IMR-90 (cell line): Measurements from ENCODE around the gene LGALS4. TPM values are rescaled to one million over a fixed set of nuclear protein-coding genes. Genes with fewer than 3 reads are reported as not detected.
A peak's percentile ranks its signal among the peaks of the same experiment; 100 is the strongest.

Experiments used
- ATAC-seq: fragments of 200-7000 bp; cut with Tn5 transposase; 2 replicates; pipeline ENCODE4 v1.9.1; 2020; ENCODE audit warnings: low read depth, mild to moderate bottlenecking, moderate library complexity
- BruUV-seq: library from RNA; stranded (reverse); fragments of 400-500 nt; replicated peaks from 2 replicates; lab custom pipeline; 2021; lab: Mats Ljungman, UMichigan
- CTCF ChIA-PET: fragments of 300-600 bp; formaldehyde crosslinking; extraction: SDS; loops from one replicate; lab custom pipeline; 2021; ENCODE audit warnings: antibody characterized with exemption; lab: Yijun Ruan, JAX
- POLR2A ChIA-PET: fragments of 300-600 bp; sonication (Branson Sonifier 250); formaldehyde crosslinking; loops from one replicate; lab custom pipeline; 2022; ENCODE audit warnings: antibody characterized with exemption; ENCODE audit not compliant: unreplicated experiment; lab: Charles Lee
- DNase-seq: peaks from one replicate; pipeline ENCODE4 v3.0.0; 2013
- H2AFZ ChIP-seq: replicated peaks from 2 replicates; pipeline ENCODE3; 2013; ENCODE audit warnings: low read length, mild to moderate bottlenecking; ENCODE audit not compliant: poor library complexity
- H2AK5ac ChIP-seq: 2 replicates; pipeline ENCODE4 v1.6.1; 2013; ENCODE audit warnings: low read depth, low read length, inconsistent platforms
- H2AK9ac ChIP-seq: replicated peaks from 2 replicates; pipeline ENCODE3; 2013; ENCODE audit warnings: mild to moderate bottlenecking, low read depth, low read length, moderate library complexity; ENCODE audit not compliant: poor library complexity
- H2BK120ac ChIP-seq: 2 replicates; pipeline ENCODE4 v1.6.1; 2013; ENCODE audit warnings: low read depth, low read length, inconsistent platforms
- H2BK15ac ChIP-seq: 3 replicates; pipeline ENCODE4 v1.6.1; 2013; ENCODE audit warnings: low read depth, low read length, inconsistent platforms
- H2BK20ac ChIP-seq: 2 replicates; pipeline ENCODE4 v1.6.1; 2013; ENCODE audit warnings: low read depth, mild to moderate bottlenecking, inconsistent platforms, low read length, moderate library complexity
- H2BK5ac ChIP-seq: 2 replicates; pipeline ENCODE4 v1.6.1; 2013; ENCODE audit warnings: mild to moderate bottlenecking, low read depth, low read length, inconsistent platforms; ENCODE audit not compliant: poor library complexity, severe bottlenecking
- H3K14ac ChIP-seq: replicated peaks from 2 replicates; pipeline ENCODE4 v1.6.1; 2013; ENCODE audit warnings: low read depth, low read length, inconsistent platforms
- H3K18ac ChIP-seq: 2 replicates; pipeline ENCODE4 v1.6.1; 2013; ENCODE audit warnings: low read depth, low read length, control low read depth
- H3K23ac ChIP-seq: 2 replicates; pipeline ENCODE4 v1.6.1; 2013; ENCODE audit warnings: low read depth, low read length, inconsistent platforms
- H3K27ac ChIP-seq: 2 replicates; pipeline ENCODE4 v1.5.1; 2013; ENCODE audit warnings: mild to moderate bottlenecking, control low read depth, low read length; ENCODE audit not compliant: insufficient read depth
- H3K27me3 ChIP-seq: 2 replicates; pipeline ENCODE4 v1.6.1; 2013; ENCODE audit warnings: low read length; ENCODE audit not compliant: control insufficient read depth, insufficient read depth
- H3K36me3 ChIP-seq: 2 replicates; pipeline ENCODE4 v1.6.1; 2013; ENCODE audit warnings: low read length, mixed read lengths; ENCODE audit not compliant: control insufficient read depth, insufficient read depth
- H3K4ac ChIP-seq: 2 replicates; pipeline ENCODE4 v1.6.1; 2013; ENCODE audit warnings: low read depth, low read length, inconsistent platforms
- H3K4me1 ChIP-seq: 2 replicates; pipeline ENCODE4 v1.6.1; 2013; ENCODE audit warnings: low read length, mixed read lengths; ENCODE audit not compliant: control insufficient read depth, insufficient read depth
- H3K4me2 ChIP-seq: 2 replicates; pipeline ENCODE4 v1.6.1; 2013; ENCODE audit warnings: low read depth, mild to moderate bottlenecking, control low read depth, low read length, moderate library complexity
- H3K4me3 ChIP-seq: 2 replicates; pipeline ENCODE4 v1.5.1; 2013; ENCODE audit warnings: low read depth, mild to moderate bottlenecking, control low read depth, low read length, moderate library complexity; ENCODE audit not compliant: insufficient read depth
- H3K56ac ChIP-seq: 2 replicates; pipeline ENCODE4 v1.6.1; 2013; ENCODE audit warnings: low read length, inconsistent platforms; ENCODE audit not compliant: insufficient read depth; ENCODE audit errors: extremely low read depth
- H3K79me1 ChIP-seq, 2 experiments: 2 replicates each; pipeline ENCODE4 v1.6.1; 2013; ENCODE audit warnings: low read length in 2 of 2, inconsistent platforms in 1 of 2, low read depth in 1 of 2
- H3K9ac ChIP-seq: 2 replicates; pipeline ENCODE4 v1.6.1; 2013; ENCODE audit warnings: low read depth, low read length, control low read depth
- H3K9me1 ChIP-seq: 2 replicates; pipeline ENCODE4 v1.6.1; 2013; ENCODE audit warnings: low read length, inconsistent platforms; ENCODE audit not compliant: insufficient read depth
- H3K9me3 ChIP-seq: 2 replicates; pipeline ENCODE4 v1.6.1; 2013; ENCODE audit warnings: low read length; ENCODE audit not compliant: control insufficient read depth, insufficient read depth
- H4K20me1 ChIP-seq: 2 replicates; pipeline ENCODE4 v1.6.1; 2013; ENCODE audit warnings: low read length, inconsistent platforms; ENCODE audit not compliant: insufficient read depth
- H4K5ac ChIP-seq: 2 replicates; pipeline ENCODE4 v1.6.1; 2013; ENCODE audit warnings: mild to moderate bottlenecking, low read depth, low read length, control low read depth
- H4K8ac ChIP-seq, 2 experiments: 2 replicates each; pipeline ENCODE4 v1.6.1; 2013; ENCODE audit warnings: low read depth in 2 of 2, low read length in 2 of 2, control low read depth in 1 of 2, inconsistent platforms in 1 of 2
- H4K91ac ChIP-seq: 2 replicates; pipeline ENCODE4 v1.6.1; 2013; ENCODE audit warnings: low read depth, low read length, inconsistent platforms; ENCODE audit not compliant: insufficient read depth
- MAFK ChIP-seq: IDR thresholded peaks from 2 replicates; pipeline ENCODE4 v1.6.1; 2012; ENCODE audit warnings: low read depth, low read length, improper control_type of control experiment
- MXI1 ChIP-seq: IDR thresholded peaks from 2 replicates; pipeline ENCODE4 v1.6.1; 2012; ENCODE audit warnings: low read depth, mild to moderate bottlenecking, low read length, moderate library complexity, borderline replicate concordance
- USF2 ChIP-seq: fragments of 150-350 bp; IDR thresholded peaks from 2 replicates; pipeline ENCODE4 v1.6.1; 2017; ENCODE audit warnings: mild to moderate bottlenecking, antibody characterized with exemption, low read length, low read depth
- WGBS, 2 experiments: methylation state at CpG; one replicate each; pipeline versions ENCODE4 v1.1.5 to v1.1.7; 2013; ENCODE audit warnings: missing lambda C conversion rate in 2 of 2; ENCODE audit not compliant: insufficient read length in 1 of 2; ENCODE audit errors: extremely low coverage in 2 of 2; 5-methylcytosine and 5-hydroxymethylcytosine counted together
- dilution Hi-C: fragments of 300-500 bp; cut with HindIII; formaldehyde crosslinking; loops from one replicate; pipeline ENCODE4 v1.14.3; 2018; ENCODE audit warnings: low sequenced_read_pairs; ENCODE audit not compliant: unreplicated experiment
- in situ Hi-C: fragments of 300-500 bp; cut with MboI; formaldehyde crosslinking; loops from 3 replicates; pipeline ENCODE4 v1.14.3; 2019; ENCODE audit warnings: low sequenced_read_pairs, inconsistent platforms, mixed read lengths
- intact Hi-C: fragments of 100-400 bp; cut with micrococcal nuclease; formaldehyde crosslinking; loops from 2 replicates; pipeline ENCODE4 v1.10.0; 2022
- polyA plus RNA-seq, 3 experiments: library from polyadenylated mRNA; depleted of rRNA; stranded (reverse); fragments of >200 nt; gene quantifications; 2 replicates each; pipeline ENCODE4 v1.2.3, GENCODE V29; 2012; ENCODE audit warnings: low replicate concordance in 1 of 3
- total RNA-seq: library from RNA; depleted of rRNA; stranded (reverse); fragments of >200 nt; gene quantifications from 2 replicates; pipeline ENCODE4 v1.2.3, GENCODE V29; 2012

LGALS4 gene
- total and polyA plus RNA-seq, 2 of the 4 experiments (the other 2 are of a cell fraction) = 0.29 TPM; not detected in 1

- Histone ChIP-seq H2BK15ac (no peak overlapping the region), H3K56ac (no peak overlapping the region), H3K4me1 (peaks cover 11% of the 10 kb centered on the region), H3K14ac (peak overlapping the region; percentile 71; the same call in 1 of the 2 replicates), H3K18ac (no peak overlapping the region), H2BK5ac (peak overlapping the region; percentile 85), H2BK20ac (no peak overlapping the region), H2AK9ac (peak overlapping the region; percentile 21), H3K4ac (peak overlapping the region; percentile 90), H3K4me3 (peak overlapping the region; percentile 57; the same call in 1 of the 2 replicates), H4K5ac (peak overlapping the region; percentile 51; the same call in 1 of the 2 replicates), H3K9me1 (no peaks in the 10 kb centered on the region), H3K27ac (peak overlapping the region; percentile 92), H3K27me3 (no peaks in the 10 kb centered on the region), H2AK5ac (peak overlapping the region; percentile 90), H3K79me1 (peaks cover 4 to 28% of the 10 kb centered on the region in 2 experiments; a peak in 3 of 4 replicates), H3K36me3 (no peaks in the 10 kb centered on the region), H4K8ac (peak overlapping the region; percentile 65 to 96), H4K91ac (peak overlapping the region; percentile 51; the same call in 1 of the 2 replicates), H3K9me3 (no peaks in the 10 kb centered on the region), H2BK120ac (peak overlapping the region; percentile 70; the same call in 1 of the 2 replicates), H3K23ac (no peak overlapping the region), H3K9ac (peak overlapping the region; percentile 81), H4K20me1 (peaks cover 10% of the 10 kb centered on the region), H2AFZ (peak overlapping the region; percentile 94), H3K4me2 (peak overlapping the region; percentile 79)
- dilution Hi-C loops (no loop called here), in situ Hi-C loops (no loop called here), intact Hi-C loops (no loop called here)
- WGBS, 2 experiments = 100% methylated on average over 1 of the region's 17 CpGs; no CpG with 5 or more reads in 1 of the 2 experiments
- no peak for ATAC-seq
- TF ChIP-seq USF2 = no peak
- TF ChIP-seq MAFK = no peak
- TF ChIP-seq MXI1 = no peak
- no peak for DNase-seq
- CTCF ChIA-PET = no interaction called here
- POLR2A ChIA-PET = no interaction called here
- no TSS peak for BruUV-seq
These were observed 40.5 kb upstream of the LGALS4 start for GRCh38 chr19:38853214-38853613.
